PFSK-1 (cell line): ENCODE results near the gene CCDC88C.

Source experiments
- FOXP2 ChIP-seq: optimal IDR thresholded peaks from 2 replicates; pipeline ENCODE3; 2011; ENCODE audit warnings: borderline replicate concordance, control low read depth, inconsistent platforms; ENCODE audit not compliant: insufficient read depth; ENCODE audit errors: extremely low read length, extremely low read depth
- POLR2AphosphoS5 ChIP-seq: IDR thresholded peaks from 2 replicates; pipeline ENCODE4 v1.6.1; 2012; ENCODE audit warnings: low read depth, mild to moderate bottlenecking, control low read depth, low read length, moderate library complexity
- SIN3A ChIP-seq: IDR thresholded peaks from 2 replicates; pipeline ENCODE4 v1.6.1; 2012; ENCODE audit warnings: mild to moderate bottlenecking, low read length, moderate library complexity, borderline replicate concordance; ENCODE audit not compliant: insufficient read depth
- TAF1 ChIP-seq: IDR thresholded peaks from 2 replicates; pipeline ENCODE4 v1.6.1; 2012; ENCODE audit warnings: low read length, control low read depth, borderline replicate concordance; ENCODE audit not compliant: insufficient read depth
- TF ChIP-seq, protein P1 (sequence below), 2 experiments: IDR thresholded peaks; 2 replicates each; pipeline versions ENCODE4 v1.6.1 to v1.8.0; 2011 to 2012; ENCODE audit warnings: low read depth in 2 of 2, low read length in 2 of 2, control low read depth in 1 of 2, inconsistent platforms in 1 of 2, mild to moderate bottlenecking in 1 of 2, moderate library complexity in 1 of 2; ENCODE audit not compliant: insufficient read depth in 1 of 2

CCDC88C gene

DNA sequence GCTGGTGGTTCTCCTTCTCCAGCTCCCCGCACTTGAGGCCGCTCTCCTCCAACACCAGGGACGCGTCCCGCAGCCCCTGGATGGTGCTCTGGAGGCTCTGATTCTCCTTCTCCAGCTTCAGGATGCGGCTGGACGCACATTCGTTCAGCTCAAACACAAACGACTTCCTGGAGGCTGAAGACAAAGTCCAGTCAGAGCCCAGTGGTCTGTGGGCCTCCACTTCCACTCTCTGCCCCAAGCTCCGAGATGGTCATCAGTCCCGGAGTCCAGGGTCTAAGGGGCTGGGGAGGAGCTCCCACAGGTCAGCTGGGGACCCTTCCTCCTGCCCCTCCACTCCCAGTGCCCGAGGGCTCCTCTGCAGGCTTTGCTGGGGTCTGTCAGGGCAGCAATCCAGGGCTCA is 96.5 kb downstream of the CCDC88C start:
- TF ChIP-seq SIN3A = no peak
- TF ChIP-seq, protein P1, sequence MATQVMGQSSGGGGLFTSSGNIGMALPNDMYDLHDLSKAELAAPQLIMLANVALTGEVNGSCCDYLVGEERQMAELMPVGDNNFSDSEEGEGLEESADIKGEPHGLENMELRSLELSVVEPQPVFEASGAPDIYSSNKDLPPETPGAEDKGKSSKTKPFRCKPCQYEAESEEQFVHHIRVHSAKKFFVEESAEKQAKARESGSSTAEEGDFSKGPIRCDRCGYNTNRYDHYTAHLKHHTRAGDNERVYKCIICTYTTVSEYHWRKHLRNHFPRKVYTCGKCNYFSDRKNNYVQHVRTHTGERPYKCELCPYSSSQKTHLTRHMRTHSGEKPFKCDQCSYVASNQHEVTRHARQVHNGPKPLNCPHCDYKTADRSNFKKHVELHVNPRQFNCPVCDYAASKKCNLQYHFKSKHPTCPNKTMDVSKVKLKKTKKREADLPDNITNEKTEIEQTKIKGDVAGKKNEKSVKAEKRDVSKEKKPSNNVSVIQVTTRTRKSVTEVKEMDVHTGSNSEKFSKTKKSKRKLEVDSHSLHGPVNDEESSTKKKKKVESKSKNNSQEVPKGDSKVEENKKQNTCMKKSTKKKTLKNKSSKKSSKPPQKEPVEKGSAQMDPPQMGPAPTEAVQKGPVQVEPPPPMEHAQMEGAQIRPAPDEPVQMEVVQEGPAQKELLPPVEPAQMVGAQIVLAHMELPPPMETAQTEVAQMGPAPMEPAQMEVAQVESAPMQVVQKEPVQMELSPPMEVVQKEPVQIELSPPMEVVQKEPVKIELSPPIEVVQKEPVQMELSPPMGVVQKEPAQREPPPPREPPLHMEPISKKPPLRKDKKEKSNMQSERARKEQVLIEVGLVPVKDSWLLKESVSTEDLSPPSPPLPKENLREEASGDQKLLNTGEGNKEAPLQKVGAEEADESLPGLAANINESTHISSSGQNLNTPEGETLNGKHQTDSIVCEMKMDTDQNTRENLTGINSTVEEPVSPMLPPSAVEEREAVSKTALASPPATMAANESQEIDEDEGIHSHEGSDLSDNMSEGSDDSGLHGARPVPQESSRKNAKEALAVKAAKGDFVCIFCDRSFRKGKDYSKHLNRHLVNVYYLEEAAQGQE (IDR thresholded peaks at IDR 0.05; ENCODE audit: insufficient read depth in 1 of 2, low read depth in 2 of 2, low read length in 2 of 2) = no peak
- no peak for TF ChIP-seq POLR2AphosphoS5
- no peak for TF ChIP-seq TAF1
- TF ChIP-seq FOXP2 = no peak

DNA sequence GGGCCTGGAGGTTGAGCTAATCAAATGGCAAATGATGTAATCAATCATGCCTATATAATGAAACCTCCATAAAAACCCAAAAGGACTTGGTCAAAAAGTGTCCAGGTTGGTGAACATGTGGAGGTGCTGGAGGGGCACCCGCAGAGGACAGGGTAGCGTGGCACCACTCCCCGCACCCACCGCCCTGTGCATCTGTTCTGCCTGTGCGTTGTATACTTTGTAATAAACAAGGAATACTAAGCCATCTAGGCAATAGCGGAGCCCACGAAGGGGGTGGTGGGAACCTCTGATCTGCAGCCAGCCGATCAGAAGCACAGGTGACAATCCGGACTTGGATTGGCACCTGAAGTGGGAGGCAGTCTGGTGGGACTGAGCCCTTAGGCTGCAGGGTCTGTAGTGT is 97.4 kb downstream of the CCDC88C start:
- TF ChIP-seq, protein P1 (IDR thresholded peaks at IDR 0.05; ENCODE audit: insufficient read depth in 1 of 2, low read depth in 2 of 2, low read length in 2 of 2) = no peak
- TF ChIP-seq FOXP2 = no peak
- no peak for TF ChIP-seq POLR2AphosphoS5
- no peak for TF ChIP-seq TAF1
- no peak for TF ChIP-seq SIN3A

DNA sequence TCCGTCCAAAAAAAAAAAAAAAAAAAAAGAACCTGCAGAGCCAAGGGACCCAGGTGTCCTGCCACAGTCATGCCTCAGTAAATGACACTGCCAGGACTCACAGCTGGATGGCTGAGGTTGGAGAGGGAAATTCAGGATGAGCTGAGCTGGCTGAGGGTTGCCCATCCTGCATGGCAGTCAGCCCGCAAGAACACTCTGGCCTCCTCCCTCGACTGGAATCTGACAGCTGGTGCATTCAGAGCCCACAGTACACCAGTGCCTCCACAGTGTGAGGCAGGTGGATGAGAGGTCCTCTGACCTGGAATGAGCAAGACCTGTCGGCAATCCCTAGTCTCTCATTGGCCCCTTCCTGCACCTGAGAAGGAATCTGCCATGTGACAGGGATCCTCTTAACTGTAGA is 98.7 kb downstream of the CCDC88C start:
- no peak for TF ChIP-seq FOXP2
- TF ChIP-seq POLR2AphosphoS5 = no peak
- TF ChIP-seq TAF1 = no peak
- TF ChIP-seq, protein P1 (IDR thresholded peaks at IDR 0.05; ENCODE audit: insufficient read depth in 1 of 2, low read depth in 2 of 2, low read length in 2 of 2) = no peak
- no peak for TF ChIP-seq SIN3A

DNA sequence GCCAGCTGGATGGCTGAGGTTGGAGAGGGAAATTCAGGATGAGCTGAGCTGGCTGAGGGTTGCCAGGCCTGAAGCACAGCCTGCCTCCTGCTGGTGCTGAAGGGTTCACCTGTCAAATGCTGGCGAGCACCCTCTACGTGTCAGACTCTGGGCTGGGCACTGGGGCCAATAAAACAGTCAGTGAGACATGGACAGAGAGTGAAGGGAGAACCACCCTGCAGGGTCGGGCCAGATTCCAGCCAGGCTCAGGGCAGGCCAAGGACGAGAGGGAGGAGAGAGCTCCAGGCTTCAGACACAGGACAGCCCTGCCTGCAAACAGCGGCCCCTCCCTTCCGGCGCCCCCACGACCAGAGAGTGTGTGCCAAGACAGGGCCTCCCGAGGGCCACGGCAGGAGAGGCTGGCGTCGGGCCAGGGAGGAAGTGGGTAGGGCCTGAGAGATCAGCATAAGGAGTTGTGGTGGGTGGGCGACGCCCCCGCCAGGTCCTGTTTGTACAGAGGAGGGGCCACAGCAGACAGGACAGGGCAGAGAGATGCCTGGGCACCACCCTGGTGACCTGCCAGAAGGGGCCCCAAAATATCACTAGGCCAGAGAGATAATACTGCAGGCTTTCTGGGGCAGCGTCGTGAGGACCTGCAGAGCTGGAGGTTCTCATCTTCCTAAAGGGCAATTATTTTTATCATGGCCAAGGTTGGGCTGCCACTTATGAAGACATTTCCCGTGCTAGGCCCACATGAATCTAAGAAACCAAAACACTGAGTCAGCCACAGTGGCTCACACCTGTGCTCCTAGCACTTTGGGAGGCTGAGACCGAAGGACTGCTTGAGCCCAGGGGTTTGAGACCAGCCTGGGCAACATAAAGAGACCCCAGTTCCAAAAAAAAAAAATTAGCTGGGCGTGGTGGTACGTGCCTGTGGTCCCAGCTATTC is 100.0 kb downstream of the CCDC88C start:
- TF ChIP-seq FOXP2 (no peak), TAF1 (no peak), POLR2AphosphoS5 (no peak), SIN3A (no peak)
- TF ChIP-seq, protein P1 (IDR thresholded peaks at IDR 0.05; ENCODE audit: insufficient read depth in 1 of 2, low read depth in 2 of 2, low read length in 2 of 2) = no peak
